SW480 (cell line): ENCODE measurements around the gene NSMCE1.
"Not testable (repeated sequence)": the region's sequence is repeated elsewhere in the genome, so short reads cannot be mapped to it uniquely, and the experiment has no call there.

Experiments used
- DNase-seq: peaks from one replicate; pipeline ENCODE4 v3.0.0-alpha.2; 2016; ENCODE audit warnings: low spot score

The NSMCE1 gene

DNA sequence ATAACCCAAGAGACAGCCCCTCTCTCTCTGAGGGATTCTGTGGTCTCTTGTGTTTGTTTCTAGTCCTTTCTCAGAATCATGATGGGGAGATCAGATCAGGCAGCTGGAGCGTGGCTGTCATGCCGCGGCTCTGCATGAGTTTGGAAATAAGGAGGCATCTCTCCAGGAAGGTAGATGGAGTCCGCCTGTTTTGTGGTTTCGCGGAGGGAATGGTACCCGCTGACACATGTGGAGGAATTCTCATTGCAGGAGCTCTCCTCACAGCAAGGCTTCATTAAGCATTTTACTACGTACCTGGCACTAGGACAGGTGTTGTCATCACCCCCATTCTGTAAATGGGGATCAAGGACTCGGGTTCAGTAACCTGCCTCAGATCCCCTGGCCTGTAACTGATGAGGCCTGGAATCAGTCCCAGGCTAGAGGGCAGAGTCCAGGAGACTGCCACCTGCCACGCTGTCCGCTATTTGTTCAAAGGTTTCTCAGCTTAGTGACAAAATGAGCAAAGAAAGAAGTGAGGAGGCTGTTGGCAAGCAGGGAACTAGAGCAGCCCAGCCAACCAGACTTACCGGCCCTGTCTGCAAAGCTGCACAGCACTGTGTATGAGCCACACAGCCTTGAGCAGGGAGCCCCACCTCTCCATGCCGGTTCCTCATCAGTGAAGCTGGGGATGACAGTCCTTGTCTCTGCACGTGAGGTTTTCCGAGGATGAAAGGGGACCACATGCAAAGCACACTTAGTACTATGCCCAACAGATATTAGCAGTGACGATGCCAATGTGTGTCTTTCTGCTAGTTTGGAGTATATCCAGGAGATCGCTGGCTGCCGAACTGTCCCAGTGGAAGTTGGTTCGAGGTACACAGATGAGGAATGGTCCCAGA, 54.2 kb downstream of the NSMCE1 start:
- no peak for DNase-seq

DNA sequence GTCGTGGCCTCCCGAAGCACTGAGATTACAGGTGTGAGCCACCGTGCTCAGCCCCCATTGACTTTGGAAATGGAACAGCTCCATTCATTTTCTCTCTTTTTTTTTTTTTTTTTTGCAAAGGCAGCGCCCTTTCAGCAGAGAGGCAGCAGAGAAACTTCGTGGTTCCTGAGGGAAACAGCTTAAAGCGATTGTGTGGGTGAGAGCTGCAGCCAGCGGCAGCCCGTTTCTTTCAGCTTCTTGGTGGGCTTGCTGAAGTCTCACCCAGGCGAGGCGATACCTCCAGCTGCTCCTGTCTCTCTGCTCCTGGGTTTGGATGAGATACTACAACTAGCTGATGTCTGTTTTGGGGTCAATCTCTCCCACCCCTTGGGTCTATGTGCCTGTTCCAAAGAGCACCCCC, 57.5 kb downstream of the NSMCE1 start:
- DNase-seq: no peak

GRCh38 chr16:27210174-27210573, 58.4 kb downstream of the NSMCE1 start:
- no peak for DNase-seq

DNA sequence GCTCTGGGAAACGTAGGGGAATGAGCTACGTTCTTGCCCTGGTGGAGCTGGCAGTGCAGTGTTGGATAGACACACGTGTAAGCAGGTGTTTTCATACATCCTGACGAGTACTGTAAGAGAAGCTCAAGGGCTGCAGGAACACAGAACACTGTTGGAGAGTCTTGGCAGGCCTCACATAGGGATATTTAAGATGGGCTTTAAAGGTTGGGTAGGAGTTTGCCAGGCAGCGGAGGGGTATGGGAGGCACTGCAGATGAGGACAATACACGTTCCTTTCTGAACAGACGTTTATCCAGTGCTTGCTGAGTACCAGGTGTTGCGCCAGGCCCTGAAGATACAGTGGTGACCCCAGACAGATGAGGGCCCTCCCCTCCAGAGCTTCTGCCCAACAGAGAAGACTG, 59.0 kb downstream of the NSMCE1 start:
- no peak for DNase-seq

DNA sequence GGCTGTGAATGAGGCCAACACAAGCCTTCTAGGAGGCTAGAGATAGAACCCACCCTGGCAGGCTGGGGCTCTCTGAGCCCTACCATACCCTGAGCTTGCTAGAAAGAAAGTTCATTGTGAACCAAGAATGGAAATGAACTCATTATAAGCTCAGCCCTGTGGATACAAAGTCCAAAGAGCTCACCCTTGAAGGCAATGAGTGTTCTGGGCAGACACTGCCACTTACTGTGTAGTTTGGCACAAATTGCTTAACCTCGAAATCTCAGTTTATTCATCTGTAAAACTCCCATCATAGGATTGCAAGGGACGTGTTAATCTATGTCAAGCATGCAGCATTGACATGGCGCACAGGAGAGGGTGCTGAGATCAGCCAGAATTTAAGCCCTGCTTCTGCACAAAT, 59.8 kb downstream of the NSMCE1 start:
- no peak for DNase-seq

GRCh38 chr16:27208081-27208680, 60.4 kb downstream of the NSMCE1 start:
- DNase-seq: no peak

DNA sequence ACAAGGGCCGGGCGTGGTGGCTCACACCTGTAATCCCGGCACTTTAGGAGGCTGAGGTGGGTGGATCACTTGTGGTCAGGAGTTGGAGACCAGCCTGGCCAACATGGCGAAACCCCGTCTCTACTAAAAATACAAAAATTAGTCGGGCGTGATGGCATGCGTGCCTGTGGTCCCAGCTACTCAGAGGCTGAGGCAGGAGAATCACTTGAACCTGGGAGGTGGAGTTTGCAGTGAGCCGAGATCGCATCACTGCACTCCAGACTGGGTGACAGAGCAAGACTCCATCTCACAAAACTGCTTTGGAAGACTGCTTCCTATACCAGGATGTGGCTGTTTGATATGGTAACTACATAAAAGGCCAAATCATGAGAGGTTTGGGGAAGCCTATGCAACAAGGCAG, 61.5 kb downstream of the NSMCE1 start:
- DNase-seq: not testable (repeated sequence)

- no peak for DNase-seq
These were observed 63.0 kb downstream of the NSMCE1 start for GRCh38 chr16:27205423-27206065.

DNA sequence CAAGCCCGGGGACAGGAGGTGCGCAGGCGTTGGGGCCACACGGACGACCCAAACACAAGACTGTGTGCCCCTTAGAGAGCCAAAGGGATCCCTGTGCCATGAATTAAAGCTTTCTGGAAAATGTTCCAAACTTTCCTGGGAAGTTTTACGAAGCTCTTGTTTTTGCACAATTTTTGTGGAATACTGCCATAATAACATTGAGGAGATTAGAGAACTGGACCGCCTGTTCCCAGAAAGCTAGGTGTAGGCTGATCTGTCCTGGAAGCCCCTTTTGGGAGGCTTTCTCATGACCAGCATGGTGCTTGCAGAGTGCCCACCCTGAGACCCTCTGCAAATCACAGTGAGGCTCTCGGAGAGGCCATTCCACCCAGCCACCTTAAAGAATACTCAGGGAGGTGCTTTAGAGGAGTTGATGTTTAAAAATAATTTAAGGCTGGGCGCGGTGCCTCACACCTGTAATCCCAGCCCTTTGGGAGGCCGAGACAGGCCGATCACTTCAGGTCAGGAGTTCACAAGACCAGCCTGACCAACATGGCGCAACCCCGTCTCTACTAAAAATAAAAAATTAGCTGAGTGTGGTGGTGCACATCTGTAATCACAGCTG, 64.2 kb downstream of the NSMCE1 start:
- no peak for DNase-seq

- peak; percentile 99 for DNase-seq
These were observed 64.9 kb downstream of the NSMCE1 start, which contains the start of gene KDM8 for GRCh38 chr16:27203507-27204311. KDM8 (plus strand) TSS chr16:27203526; CDS start chr16:27210124, 6,598 bp downstream.

- peak; percentile 81 for DNase-seq
These were observed 65.6 kb downstream of the NSMCE1 start for GRCh38 chr16:27202923-27203506.

DNA sequence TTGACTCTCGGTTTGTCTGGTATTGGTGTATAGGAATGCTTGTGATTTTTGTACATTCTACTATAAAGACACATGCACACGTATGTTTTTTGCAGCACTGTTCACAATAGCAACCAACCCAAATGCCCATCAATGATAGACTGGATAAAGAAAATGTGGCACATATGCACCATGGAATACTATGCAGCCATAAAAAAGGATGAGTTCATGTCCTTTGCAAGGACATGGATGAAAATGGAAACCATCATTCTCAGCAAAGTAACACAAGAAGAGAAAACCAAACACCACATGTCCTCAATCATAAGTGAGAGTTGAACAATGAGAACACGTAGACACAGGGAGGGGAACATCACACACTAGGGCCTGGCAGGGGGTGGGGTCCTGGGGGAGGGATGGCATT, 67.7 kb downstream of the NSMCE1 start:
- not testable (repeated sequence) for DNase-seq

- no peak for DNase-seq
These were observed 68.8 kb downstream of the NSMCE1 start for GRCh38 chr16:27199736-27200135.

DNA sequence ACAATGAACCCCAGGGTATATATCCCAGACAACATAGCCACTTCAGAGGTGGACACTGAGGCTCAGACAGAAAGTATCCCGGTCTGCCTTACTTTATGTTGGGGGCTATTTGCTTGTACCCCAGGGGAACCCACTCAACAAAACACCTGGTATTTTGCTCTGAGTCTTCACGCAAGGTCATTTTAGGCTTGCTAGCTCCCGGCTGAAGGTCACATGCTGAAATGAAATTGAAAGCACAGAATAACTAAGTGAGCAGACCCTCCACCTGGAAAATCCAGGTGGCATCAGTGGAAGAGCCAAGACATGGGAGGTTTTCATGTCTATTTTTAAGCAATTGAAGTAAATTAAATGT, 69.4 kb downstream of the NSMCE1 start:
- no peak for DNase-seq

DNA sequence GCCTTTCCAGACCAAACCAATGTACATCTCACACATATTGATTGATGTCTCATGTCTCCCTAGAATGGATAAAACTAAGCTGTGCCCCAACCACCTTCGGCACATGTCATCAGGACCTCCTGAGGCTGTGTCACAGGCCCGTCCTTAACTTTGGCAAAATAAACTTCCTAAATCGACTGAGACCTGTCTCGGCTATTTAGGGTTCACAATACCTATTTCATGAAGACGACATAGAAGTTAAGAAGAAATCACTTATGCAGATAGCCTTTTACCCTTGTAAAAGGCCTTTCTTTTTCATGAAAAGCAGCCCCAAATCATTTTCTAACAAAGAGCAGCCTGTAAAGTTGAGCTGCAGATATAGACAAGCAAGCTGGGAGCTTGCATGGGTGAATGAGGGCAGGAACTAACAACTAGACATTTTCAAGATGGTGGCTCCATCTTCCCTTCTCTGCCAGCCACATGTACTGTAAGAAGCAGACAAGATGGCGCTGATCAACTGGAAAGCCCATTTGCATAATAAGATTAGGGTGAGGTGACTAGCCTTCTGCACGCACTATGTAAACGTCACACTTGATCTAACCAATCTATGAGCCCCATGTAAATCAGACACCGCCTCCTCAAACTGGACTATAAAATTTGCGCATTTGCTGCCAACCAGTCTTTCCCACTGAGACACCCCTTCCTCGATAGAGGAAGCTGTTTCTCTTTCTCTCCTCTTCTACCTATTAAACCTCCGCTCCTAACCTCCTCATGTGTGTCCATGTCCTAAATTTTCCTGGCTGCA, 69.9 kb downstream of the NSMCE1 start:
- DNase-seq: no peak

- no peak for DNase-seq
These were observed 71.6 kb downstream of the NSMCE1 start for GRCh38 chr16:27197004-27197403.

- peak; percentile 93 for DNase-seq
These were observed 72.5 kb downstream of the NSMCE1 start for GRCh38 chr16:27195941-27196595.

- DNase-seq: no peak
These were observed 73.4 kb downstream of the NSMCE1 start for GRCh38 chr16:27195076-27195741.

DNA sequence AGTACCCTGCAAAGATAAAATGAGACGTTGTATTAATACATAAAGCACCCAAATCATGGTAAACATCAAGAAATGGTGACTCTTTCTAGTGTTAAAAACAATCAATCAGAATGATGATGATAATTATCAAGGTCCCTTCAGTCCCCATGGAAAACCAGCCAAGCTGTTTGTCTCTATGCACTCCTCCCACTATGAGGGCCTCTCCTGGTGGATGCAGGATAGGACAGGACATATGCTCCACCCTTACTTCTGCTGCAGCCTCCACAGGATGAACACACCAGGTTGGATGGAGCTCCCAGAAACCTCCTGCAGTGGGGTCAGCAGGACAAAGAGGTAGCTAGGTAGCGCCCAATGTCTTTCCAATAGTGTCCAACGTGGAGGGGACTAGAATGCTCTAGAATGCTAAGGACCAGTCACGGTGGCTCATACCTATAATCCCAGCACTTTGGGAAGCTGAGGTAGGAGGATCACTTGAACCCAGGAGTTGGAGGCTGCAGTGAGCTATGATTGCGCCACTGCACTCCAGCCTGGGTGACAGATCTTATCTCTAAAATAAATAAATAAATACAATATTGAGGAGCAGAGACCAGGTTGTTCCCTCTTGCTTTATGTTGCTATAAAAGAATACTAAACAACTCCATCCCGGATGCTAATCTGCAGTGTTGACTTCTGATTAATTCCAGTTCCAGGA, 75.1 kb downstream of the NSMCE1 start:
- DNase-seq: no peak
